Uterus (tissue), 4 donors: Measurements from ENCODE around the gene ZNRF2. TPM values are rescaled to one million over a fixed set of nuclear protein-coding genes. Genes with fewer than 3 reads are reported as not detected.
"Not testable (repeated sequence)": the region's sequence is repeated elsewhere in the genome, so short reads cannot be mapped to it uniquely, and the experiment has no call there.

ENCODE experiments used
- DNase-seq, 2 donors: peaks; one replicate each; pipeline ENCODE4 v3.0.0-alpha.2; 2019 to 2020
- H3K27ac ChIP-seq, 2 donors: fragments of 200-600 bp; sonication (generic); 1 replicate in 1 of 2; 2 replicates in 1 of 2; pipeline ENCODE4 v1.5.1; 2016 to 2018
- H3K27me3 ChIP-seq, 2 donors: fragments of 200-600 bp; sonication (generic); one replicate each; pipeline ENCODE4 v1.5.1; 2018 to 2019; ENCODE audit warnings: control low read depth in 1 of 2
- H3K36me3 ChIP-seq, 2 donors: fragments of 200-600 bp; sonication (generic); one replicate each; pipeline ENCODE4 v1.5.1; 2019; ENCODE audit warnings: control low read depth in 1 of 2
- H3K4me1 ChIP-seq, 2 donors: fragments of 200-600 bp; sonication (generic); one replicate each; pipeline ENCODE4 v1.5.1; 2018 to 2019; ENCODE audit warnings: control low read depth in 1 of 2
- H3K4me3 ChIP-seq, 2 donors: fragments of 200-600 bp; sonication (generic); 1 replicate in 1 of 2; 2 replicates in 1 of 2; pipeline ENCODE4 v1.5.1; 2018 to 2019; ENCODE audit warnings: mild to moderate bottlenecking in 1 of 2
- H3K9me3 ChIP-seq, 2 donors: fragments of 200-600 bp; sonication (generic); one replicate each; pipeline ENCODE4 v1.5.1; 2019; ENCODE audit warnings: control low read depth in 1 of 2
- POLR2A ChIP-seq, 2 donors: fragments of 450-650 bp; IDR thresholded peaks; one replicate each; pipeline ENCODE4 v1.6.1; 2016; ENCODE audit warnings: antibody characterized with exemption in 2 of 2, mild to moderate bottlenecking in 1 of 2, moderate library complexity in 1 of 2
- intact Hi-C: fragments of 100-400 bp; cut with DNase I; formaldehyde crosslinking; loops from one replicate; pipeline ENCODE4 v1.15.1; 2023; ENCODE audit warnings: low total_unique reads
- total RNA-seq, 4 donors: library from RNA; depleted of rRNA in 3 of 4; stranded (reverse); fragments of >200 nt in 3 of 4; gene quantifications; one replicate each; pipeline versions ENCODE4 v1.1.0 to v1.2.4, GENCODE V29; 2014 to 2023
- TF ChIP-seq, protein P1 (sequence below), 4 experiments: fragments of 200-600 bp in 2 of 4; fragments of 450-650 bp in 2 of 4; sonication (generic) in 2 of 4; IDR thresholded peaks; one replicate each; pipeline ENCODE4 v1.5.1; 2016 to 2019; ENCODE audit warnings: antibody characterized with exemption in 4 of 4, mild to moderate bottlenecking in 2 of 4, moderate library complexity in 1 of 4
- donor health status: DM: yes; HTN: yes; CAD: no.

The ZNRF2 gene
- total RNA-seq, 4 donors from 2014 or later, result 22.0 to 40.6 (median 27.3) TPM

- H3K27me3 ChIP-seq, result no peaks in the 10 kb centered on the region
Measured at GRCh38 chr7:30371321-30371720, 86.9 kb downstream of the ZNRF2 start.

GRCh38 chr7:30378275-30378674, 93.9 kb downstream of the ZNRF2 start:
- Histone ChIP-seq H3K27ac (no peak overlapping the region), H3K4me3 (no peak overlapping the region), H3K36me3 (no peaks in the 10 kb centered on the region), H3K27me3 (no peaks in the 10 kb centered on the region), H3K4me1 (no peaks in the 10 kb centered on the region), H3K9me3 (peaks cover 0 to 4% of the 10 kb centered on the region in 2 donors)
- no peak for TF ChIP-seq POLR2A (IDR thresholded peaks at IDR 0.05)
- TF ChIP-seq, protein P1, sequence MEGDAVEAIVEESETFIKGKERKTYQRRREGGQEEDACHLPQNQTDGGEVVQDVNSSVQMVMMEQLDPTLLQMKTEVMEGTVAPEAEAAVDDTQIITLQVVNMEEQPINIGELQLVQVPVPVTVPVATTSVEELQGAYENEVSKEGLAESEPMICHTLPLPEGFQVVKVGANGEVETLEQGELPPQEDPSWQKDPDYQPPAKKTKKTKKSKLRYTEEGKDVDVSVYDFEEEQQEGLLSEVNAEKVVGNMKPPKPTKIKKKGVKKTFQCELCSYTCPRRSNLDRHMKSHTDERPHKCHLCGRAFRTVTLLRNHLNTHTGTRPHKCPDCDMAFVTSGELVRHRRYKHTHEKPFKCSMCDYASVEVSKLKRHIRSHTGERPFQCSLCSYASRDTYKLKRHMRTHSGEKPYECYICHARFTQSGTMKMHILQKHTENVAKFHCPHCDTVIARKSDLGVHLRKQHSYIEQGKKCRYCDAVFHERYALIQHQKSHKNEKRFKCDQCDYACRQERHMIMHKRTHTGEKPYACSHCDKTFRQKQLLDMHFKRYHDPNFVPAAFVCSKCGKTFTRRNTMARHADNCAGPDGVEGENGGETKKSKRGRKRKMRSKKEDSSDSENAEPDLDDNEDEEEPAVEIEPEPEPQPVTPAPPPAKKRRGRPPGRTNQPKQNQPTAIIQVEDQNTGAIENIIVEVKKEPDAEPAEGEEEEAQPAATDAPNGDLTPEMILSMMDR (IDR thresholded peaks at IDR 0.05), result no peak
- intact Hi-C loops, result no loop called here
- DNase-seq, result no peak

More at GRCh38 chr7:30371321-30371720, 86.9 kb downstream of the ZNRF2 start:
- TF ChIP-seq, protein P1 (IDR thresholded peaks at IDR 0.05), result no peak
- no peak for TF ChIP-seq POLR2A (IDR thresholded peaks at IDR 0.05)
- intact Hi-C loops, result no loop called here
- H3K4me3 ChIP-seq, result no peak overlapping the region
- no peaks in the 10 kb centered on the region for H3K36me3 ChIP-seq
- no peak overlapping the region for H3K27ac ChIP-seq
- no peaks in the 10 kb centered on the region for H3K9me3 ChIP-seq
- DNase-seq, result no peak
- H3K4me1 ChIP-seq, result no peaks in the 10 kb centered on the region

- Histone ChIP-seq H3K9me3 (peaks cover 0 to 4% of the 10 kb centered on the region in 2 donors), H3K4me1 (no peaks in the 10 kb centered on the region), H3K4me3 (no peak overlapping the region), H3K27ac (no peak overlapping the region), H3K36me3 (no peaks in the 10 kb centered on the region), H3K27me3 (no peaks in the 10 kb centered on the region)
- no peak for TF ChIP-seq POLR2A (IDR thresholded peaks at IDR 0.05)
- TF ChIP-seq, protein P1 (IDR thresholded peaks at IDR 0.05), result no peak
- intact Hi-C loops, result no loop called here
- DNase-seq, result no peak
Measured at GRCh38 chr7:30379131-30379530, 94.7 kb downstream of the ZNRF2 start.

- TF ChIP-seq, protein P1 (IDR thresholded peaks at IDR 0.05), result no peak
- TF ChIP-seq POLR2A (IDR thresholded peaks at IDR 0.05), result no peak
- H3K36me3 ChIP-seq, result no peaks in the 10 kb centered on the region
- intact Hi-C loops, result no loop called here
Measured at GRCh38 chr7:30379741-30380140, 95.3 kb downstream of the ZNRF2 start.

DNA sequence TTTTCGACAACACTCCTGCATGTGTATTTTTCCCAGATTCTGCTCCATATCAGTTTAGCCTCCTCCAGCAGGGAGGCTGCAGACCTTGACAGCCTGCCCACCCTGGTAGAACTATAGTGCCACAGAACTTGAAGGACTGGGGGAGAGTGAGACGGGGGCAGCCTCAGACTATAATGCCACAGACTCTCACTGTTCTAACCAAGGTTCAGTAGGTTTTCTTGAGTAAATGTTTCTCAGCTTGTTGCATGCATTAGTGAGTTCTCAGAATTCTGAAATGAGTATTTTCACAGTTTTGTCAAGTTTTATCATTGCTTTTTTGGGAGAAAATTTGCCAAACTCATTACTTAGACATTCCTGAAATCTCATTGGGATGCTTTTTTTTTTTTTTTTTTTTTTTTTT, 95.9 kb downstream of the ZNRF2 start:
- intact Hi-C loops, result no loop called here
- Histone ChIP-seq H3K9me3 (peaks cover 0 to 4% of the 10 kb centered on the region in 2 donors), H3K4me1 (no peaks in the 10 kb centered on the region), H3K4me3 (no peak overlapping the region), H3K36me3 (no peaks in the 10 kb centered on the region), H3K27ac (no peak overlapping the region), H3K27me3 (no peaks in the 10 kb centered on the region)
- DNase-seq, result no peak
- TF ChIP-seq, protein P1 (IDR thresholded peaks at IDR 0.05), result no peak
- TF ChIP-seq POLR2A (IDR thresholded peaks at IDR 0.05), result no peak

More at GRCh38 chr7:30379741-30380140, 95.3 kb downstream of the ZNRF2 start:
- no peak overlapping the region for H3K4me3 ChIP-seq
- H3K4me1 ChIP-seq, result no peaks in the 10 kb centered on the region
- no peaks in the 10 kb centered on the region for H3K27me3 ChIP-seq
- no peak for DNase-seq
- H3K27ac ChIP-seq, result no peak overlapping the region
- H3K9me3 ChIP-seq, result peaks cover 0 to 4% of the 10 kb centered on the region in 2 donors

DNA sequence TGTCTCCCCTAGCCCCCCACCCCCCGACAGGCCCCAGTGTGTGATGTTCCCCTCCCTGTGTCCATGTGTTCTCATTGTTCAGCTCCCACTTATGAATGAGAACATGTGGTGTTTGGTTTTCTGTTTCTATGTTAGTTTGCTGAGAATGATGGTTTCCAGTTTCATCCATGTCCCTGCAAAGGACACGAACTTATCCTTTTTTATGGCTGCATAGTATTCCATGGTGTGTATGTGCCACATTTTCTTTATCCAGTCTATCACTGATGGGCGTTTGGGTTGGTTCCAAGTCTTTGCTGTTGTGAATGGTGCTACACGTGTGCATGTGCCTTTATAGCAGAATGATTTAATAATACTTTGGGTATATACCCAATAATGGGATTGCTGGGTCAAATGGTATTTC, 96.4 kb downstream of the ZNRF2 start:
- H3K4me3 ChIP-seq, DNase-seq, H3K27me3 ChIP-seq, H3K36me3 ChIP-seq, H3K9me3 ChIP-seq, intact Hi-C loops, H3K4me1 ChIP-seq, H3K27ac ChIP-seq: not testable (repeated sequence)
